ENCODE results near the gene PRRG3.

PRRG3 gene

GRCh38 chrX:151746502-151746901, 51.2 kb downstream of the PRRG3 start:
- no peak for DNase-seq

DNA sequence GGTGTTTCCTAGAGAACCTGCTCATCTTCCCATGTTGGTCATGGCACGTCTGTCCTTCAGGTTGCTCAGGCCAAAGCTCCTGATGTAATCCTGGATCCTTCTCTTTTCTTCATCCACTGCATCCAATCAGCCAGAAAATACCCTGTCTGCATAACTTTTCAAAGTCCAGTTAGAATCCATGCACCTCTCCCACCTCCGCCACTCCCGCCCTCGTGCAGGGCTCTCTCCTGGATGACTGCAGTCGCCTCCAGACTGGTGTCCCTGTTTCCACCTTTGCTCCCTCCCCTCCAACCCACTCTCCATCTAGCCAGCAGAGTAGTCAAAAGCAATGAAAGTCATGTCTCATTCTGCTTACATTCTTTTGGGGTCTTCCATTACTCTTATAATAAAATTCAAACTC, 55.3 kb downstream of the PRRG3 start:
- no peak for DNase-seq

DNA sequence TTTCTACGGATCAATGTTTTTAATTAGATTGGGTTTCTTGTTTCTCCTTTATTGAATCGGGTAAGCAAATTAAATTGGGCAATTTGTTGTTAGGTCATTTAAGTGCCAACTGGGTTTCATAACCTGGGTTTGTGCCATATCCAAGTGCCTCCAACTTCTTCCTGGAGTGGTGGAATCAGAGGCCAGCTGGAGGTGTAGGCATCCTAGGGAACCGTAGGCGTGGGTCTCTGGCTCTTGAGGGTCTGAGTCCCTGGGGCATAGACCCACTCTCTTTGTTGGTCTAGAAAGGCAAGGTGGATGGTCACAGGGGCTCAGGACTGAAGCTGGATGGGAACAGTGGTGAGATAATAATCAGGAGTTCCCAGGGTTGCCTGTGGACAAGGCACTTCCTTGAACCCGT, 57.6 kb downstream of the PRRG3 start:
- peak; percentile 4 for DNase-seq

DNA sequence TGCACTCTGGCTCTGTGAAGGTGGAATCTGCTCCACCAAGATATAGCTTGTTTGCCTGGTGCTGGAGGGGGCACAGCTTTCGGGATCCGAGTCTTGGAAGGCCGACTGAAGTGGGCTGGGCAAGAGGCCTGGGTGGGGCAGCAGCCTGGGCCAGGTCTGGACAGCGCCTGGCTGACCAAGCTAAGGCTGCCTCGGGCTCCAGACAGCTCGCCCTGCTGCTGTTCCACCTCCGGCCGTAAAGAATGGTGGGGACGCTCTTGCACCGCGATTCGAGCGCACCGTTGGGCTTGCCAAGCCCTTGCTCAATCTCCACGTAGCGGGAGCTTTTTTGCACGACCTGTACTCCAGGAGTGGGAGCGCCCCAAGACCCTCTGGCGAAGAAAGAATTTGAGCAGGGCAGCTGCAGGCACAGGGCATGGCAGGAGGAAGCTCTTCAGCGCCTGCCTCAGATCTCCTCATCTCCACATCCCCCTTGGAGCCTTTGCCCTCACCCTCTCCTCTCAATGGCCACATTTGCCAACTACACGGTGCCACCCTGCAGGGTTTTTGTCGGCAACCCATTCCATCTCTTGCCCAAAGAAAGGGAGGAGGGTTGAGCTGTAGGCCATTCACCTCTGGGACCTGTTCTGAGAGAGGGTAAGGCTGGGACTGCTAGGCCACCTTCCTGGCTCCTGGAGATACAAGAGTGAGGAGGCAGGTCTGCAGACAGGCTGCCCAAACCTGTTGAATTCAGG, 58.2 kb downstream of the PRRG3 start:
- DNase-seq = peak; percentile 33

GRCh38 chrX:151754047-151754429, 58.8 kb downstream of the PRRG3 start:
- DNase-seq = peak; percentile 75

- peak; percentile 58 for DNase-seq
Measured at GRCh38 chrX:151754641-151755215, 59.5 kb downstream of the PRRG3 start.

All from DMS79 treated with DMSO at 0.1 percent for 48 hours (cell line).